Esophagus squamous epithelium (tissue), 4 donors: Measurements from ENCODE around the gene RGS3.

ENCODE experiments used
- POLR2A ChIP-seq, 4 donors: fragments of 450-650 bp; IDR thresholded peaks; one replicate each; pipeline ENCODE4 v1.6.1; 2017; ENCODE audit warnings: antibody characterized with exemption in 4 of 4, mild to moderate bottlenecking in 4 of 4, moderate library complexity in 3 of 4
- TF ChIP-seq, protein P1 (sequence below), 6 experiments: fragments of 450-650 bp in 4 of 6; fragments of 200-600 bp in 2 of 6; sonication (generic) in 2 of 6; IDR thresholded peaks; one replicate each; pipeline ENCODE4 v1.5.1; 2016 to 2019; ENCODE audit warnings: antibody characterized with exemption in 6 of 6, mild to moderate bottlenecking in 4 of 6, moderate library complexity in 4 of 6

DNA sequence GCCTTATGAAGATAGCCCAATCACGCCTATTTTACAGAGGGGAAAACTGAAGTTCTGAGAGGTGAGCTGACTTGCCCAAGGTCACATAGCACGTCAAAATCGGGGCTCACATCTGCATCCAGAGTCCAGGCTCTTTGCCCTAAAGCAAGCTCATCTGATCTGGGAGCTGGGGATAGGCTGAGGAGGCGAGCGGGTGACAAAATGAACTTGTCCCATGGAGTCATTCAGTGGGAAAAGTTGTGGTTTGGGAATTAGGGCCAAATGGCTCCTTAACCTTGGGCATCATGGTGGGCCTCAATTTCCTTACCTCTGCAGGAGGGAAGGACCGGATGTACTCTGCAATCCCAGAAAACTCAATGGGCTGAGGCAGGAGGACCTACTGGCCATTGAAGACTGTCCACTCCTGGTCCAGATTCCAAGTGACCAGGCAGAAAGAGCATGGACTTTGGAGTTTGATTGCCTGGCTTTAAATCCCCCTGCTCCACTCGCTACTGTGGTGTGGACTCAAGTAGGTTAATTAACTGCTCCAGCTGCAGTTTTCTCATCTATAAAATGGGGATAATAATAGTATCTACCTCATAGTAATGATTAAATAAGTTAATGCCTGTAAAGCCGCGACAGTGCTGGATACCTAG is 160.4 kb downstream of the RGS3 start:
- TF ChIP-seq, protein P1, sequence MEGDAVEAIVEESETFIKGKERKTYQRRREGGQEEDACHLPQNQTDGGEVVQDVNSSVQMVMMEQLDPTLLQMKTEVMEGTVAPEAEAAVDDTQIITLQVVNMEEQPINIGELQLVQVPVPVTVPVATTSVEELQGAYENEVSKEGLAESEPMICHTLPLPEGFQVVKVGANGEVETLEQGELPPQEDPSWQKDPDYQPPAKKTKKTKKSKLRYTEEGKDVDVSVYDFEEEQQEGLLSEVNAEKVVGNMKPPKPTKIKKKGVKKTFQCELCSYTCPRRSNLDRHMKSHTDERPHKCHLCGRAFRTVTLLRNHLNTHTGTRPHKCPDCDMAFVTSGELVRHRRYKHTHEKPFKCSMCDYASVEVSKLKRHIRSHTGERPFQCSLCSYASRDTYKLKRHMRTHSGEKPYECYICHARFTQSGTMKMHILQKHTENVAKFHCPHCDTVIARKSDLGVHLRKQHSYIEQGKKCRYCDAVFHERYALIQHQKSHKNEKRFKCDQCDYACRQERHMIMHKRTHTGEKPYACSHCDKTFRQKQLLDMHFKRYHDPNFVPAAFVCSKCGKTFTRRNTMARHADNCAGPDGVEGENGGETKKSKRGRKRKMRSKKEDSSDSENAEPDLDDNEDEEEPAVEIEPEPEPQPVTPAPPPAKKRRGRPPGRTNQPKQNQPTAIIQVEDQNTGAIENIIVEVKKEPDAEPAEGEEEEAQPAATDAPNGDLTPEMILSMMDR (IDR thresholded peaks at IDR 0.05), result no peak
- TF ChIP-seq POLR2A (IDR thresholded peaks at IDR 0.05), result no peak
